ENCODE measurements around the gene MPRIP.

DNA sequence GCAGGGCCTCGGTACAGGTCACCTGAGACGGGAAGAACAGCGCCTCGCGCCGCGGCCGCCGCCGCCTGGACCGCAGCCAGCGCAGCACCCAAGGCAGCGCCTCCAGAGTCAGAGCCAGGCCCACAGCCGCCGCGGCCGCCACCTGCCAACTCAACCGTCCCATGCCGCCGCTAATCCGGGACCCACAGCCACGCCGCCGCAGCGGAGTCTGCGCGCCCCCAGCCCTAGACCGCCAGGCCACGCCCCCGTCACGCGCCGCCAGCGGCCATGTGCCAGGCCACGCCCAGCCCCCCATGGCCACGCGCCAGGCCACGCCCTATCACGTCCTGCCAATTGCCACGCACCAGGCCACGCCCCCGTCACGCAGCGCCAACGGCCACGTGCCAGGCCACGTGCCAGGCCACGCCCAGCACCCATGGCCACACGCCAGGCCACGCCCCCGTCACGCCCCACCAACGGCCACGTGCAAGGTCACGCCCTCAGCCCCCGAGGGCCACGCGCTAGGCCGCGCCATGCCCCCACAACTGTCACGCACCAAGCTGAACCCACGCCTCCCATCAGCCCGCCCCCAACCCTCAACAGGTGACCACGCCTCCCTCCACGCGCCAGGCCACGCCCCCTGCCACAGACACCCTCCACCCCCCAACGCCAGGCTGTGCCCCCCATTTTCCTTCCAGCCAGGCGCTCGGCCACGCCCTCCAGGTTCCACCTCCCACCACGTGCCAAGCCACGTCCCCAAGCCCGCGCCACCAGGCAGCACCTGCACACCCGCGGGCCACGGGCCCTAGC is 164.1 kb downstream of the MPRIP start, which contains the start of gene PLD6:
- TF ChIP-seq, protein P1, sequence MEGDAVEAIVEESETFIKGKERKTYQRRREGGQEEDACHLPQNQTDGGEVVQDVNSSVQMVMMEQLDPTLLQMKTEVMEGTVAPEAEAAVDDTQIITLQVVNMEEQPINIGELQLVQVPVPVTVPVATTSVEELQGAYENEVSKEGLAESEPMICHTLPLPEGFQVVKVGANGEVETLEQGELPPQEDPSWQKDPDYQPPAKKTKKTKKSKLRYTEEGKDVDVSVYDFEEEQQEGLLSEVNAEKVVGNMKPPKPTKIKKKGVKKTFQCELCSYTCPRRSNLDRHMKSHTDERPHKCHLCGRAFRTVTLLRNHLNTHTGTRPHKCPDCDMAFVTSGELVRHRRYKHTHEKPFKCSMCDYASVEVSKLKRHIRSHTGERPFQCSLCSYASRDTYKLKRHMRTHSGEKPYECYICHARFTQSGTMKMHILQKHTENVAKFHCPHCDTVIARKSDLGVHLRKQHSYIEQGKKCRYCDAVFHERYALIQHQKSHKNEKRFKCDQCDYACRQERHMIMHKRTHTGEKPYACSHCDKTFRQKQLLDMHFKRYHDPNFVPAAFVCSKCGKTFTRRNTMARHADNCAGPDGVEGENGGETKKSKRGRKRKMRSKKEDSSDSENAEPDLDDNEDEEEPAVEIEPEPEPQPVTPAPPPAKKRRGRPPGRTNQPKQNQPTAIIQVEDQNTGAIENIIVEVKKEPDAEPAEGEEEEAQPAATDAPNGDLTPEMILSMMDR (IDR thresholded peaks at IDR 0.05), result peak in 3 of 6 experiments; percentile 3 to 9 (median 9)
- no peak for TF ChIP-seq POLR2A (IDR thresholded peaks at IDR 0.05)

All from Peyer's patch (tissue), 4 donors.